CD4-positive, alpha-beta T cell treated with Interferon gamma for 1 hour (primary cell): ENCODE measurements around the gene ATG9A.
A peak's percentile ranks its signal among the peaks of the same experiment; 100 is the strongest.
"Not testable (repeated sequence)": the region's sequence is repeated elsewhere in the genome, so short reads cannot be mapped to it uniquely, and the experiment has no call there.

Source experiments
- DNase-seq: peaks from one replicate; pipeline ENCODE4 v3.0.0-alpha.2; 2020

ATG9A gene, protein sequence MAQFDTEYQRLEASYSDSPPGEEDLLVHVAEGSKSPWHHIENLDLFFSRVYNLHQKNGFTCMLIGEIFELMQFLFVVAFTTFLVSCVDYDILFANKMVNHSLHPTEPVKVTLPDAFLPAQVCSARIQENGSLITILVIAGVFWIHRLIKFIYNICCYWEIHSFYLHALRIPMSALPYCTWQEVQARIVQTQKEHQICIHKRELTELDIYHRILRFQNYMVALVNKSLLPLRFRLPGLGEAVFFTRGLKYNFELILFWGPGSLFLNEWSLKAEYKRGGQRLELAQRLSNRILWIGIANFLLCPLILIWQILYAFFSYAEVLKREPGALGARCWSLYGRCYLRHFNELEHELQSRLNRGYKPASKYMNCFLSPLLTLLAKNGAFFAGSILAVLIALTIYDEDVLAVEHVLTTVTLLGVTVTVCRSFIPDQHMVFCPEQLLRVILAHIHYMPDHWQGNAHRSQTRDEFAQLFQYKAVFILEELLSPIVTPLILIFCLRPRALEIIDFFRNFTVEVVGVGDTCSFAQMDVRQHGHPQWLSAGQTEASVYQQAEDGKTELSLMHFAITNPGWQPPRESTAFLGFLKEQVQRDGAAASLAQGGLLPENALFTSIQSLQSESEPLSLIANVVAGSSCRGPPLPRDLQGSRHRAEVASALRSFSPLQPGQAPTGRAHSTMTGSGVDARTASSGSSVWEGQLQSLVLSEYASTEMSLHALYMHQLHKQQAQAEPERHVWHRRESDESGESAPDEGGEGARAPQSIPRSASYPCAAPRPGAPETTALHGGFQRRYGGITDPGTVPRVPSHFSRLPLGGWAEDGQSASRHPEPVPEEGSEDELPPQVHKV

DNA sequence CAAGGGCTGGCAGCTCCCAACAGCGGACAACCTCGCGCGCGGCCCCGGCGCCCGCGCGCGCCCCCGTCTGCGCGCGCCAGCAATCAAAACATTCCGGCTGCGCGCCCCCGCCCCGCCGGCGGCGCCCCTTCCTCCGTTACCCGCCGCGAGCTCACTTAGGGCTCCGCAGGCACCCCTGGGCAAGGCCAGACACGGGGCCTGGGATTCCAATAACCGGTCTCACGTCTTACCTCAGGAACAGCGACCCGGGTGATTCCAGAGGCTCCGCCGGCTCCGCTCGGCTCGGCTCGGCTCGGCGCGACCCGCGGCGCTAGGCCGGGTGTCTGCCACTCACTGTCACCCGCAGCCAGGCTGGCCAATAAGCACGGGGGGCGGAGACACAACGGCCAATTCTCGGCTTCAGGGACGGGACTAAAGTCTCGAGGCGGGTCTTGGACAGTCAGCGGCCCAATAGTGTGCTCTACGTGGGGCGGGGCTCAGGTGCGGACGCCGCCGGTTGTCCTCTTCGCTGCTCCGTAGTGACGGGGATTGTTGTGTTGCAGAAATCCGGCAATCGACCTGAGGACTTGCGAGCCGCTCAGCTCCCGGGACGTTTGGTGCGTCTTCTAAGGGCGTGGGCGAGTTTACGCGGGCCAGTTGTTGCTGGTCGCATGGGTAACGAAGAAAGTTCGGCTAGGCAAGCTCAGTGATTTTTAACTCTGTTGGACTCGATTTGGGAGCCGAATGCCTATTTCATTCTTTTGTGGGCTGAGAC is at the start of gene ATG9A, which contains the start of gene ANKZF1:
Gene ATG9A, minus strand, starts transcription at position 332 of the 754 bp plus-strand sequence. CDS start 1,612 bp downstream, outside the sequence.
Gene ANKZF1, plus strand, starts transcription at position 502 of the 754 bp plus-strand sequence. CDS start 452 bp downstream, outside the sequence.
- peak; percentile 98 for DNase-seq

DNA sequence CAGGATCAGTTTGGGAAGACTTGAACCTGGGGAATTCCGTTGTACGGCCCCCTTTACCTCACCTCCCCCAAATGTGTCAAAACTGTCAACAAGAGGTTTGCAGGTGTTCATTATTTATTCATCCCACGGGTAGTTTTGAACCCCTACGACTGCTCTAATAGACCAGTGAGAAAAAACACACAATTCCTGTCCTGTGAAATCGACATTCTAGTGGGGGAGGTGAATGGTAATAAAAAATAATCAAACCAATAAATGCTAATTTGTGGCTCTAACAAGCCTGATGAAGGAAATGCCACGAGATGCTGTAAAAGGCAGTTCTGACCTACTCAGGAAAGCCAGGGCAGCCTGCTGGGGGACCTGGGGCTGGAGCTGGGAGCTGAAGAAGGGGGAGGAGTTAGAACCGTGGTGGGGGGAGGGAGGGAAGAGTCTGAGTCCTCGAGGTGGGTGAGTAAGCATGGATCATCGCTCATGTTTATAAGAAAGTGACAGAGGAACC is 49.3 kb upstream of the ATG9A start:
- DNase-seq, result no peak

DNA sequence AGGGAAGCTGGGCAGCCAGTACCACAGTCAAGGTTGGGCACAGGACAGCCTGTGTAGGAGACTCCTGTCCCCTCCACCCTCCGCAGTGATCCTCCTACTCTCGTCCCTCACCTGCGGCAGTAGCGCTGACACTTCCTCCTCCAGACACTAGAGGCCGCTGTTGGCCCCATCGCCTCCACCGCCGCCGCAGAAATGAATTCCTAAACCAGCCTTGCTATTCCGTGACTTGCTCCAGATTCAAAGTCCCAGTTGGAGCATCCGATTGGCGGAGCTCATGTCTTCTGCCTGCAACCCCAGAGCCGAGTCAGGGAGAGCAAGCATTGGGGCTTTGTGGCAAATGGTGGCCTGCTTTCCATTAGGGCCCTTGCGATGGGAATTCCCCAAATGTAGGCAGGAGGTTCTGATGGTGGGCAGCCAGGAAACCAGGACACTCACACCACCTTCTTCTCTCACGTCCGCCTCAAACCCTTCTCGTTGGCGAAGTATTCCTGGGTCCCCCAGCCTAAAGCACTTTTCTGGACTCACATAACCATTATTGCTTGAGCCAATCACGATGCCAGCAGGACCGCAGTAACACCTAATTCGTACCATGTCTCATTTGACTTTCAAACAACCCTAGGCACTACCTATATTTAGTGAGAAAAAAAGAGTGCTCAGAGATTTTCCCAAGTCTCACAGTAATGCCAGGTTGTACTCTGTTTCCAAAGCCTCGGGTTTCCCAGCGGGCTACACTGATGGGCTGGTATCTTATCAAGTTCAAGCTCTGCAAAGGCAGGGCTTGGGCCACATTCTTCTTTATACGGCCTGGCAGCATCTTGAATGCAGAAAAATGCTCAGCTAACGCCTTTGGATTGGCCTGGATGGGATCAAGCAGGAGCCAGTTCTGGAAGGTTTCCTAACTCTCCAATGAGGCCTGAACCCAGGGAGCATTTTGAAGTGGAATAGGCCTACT is 48.5 kb upstream of the ATG9A start:
- peak; percentile 74 for DNase-seq

- no peak for DNase-seq
These were observed 45.0 kb upstream of the ATG9A start for GRCh38 chr2:219274361-219274921.

DNA sequence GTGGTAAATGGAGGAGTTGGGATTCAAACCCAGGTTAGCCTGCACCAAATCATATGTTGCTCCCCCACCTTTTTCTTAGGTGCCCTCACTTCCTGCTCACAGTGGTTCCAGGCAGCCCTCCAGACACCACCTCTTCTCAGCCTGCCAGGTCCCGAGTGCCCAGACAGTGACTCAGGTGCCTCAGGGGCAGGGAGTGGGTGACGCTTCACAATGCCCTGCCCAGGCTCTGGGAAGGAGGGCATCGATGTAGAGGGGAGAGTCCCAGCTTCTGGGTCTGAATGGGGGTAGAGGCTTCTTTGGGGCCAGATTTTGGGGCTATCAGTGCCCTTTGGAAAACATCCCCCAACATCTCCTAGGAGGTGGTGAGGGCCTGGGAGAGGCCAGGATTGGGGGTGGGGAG is 44.5 kb upstream of the ATG9A start:
- DNase-seq, result no peak

- DNase-seq, result no peak
These were observed 43.6 kb upstream of the ATG9A start for GRCh38 chr2:219272995-219273394.

DNA sequence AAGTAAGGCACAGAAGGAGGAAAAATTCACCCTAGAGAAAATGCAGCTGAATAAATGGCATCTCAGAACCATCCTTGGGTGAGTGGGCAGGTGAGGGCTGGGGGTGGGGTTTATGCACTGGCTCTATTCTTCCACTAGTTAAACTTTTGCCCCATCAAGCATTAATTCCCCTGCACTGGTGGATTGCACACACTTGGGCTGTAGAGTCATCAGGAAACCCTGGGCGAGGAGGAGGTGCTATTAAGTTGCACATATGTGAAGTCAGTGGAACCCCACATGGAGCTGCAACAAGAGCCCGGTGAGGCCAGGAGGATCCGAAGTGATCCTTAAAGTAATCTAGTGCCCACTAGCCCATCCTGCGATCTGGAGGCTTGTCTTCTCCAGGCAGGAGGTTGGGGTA is 42.9 kb upstream of the ATG9A start:
- DNase-seq, result no peak

GRCh38 chr2:219271021-219271420 is 41.6 kb upstream of the ATG9A start:
- no peak for DNase-seq

- DNase-seq, result no peak
These were observed 40.6 kb upstream of the ATG9A start for GRCh38 chr2:219270055-219270372.

DNA sequence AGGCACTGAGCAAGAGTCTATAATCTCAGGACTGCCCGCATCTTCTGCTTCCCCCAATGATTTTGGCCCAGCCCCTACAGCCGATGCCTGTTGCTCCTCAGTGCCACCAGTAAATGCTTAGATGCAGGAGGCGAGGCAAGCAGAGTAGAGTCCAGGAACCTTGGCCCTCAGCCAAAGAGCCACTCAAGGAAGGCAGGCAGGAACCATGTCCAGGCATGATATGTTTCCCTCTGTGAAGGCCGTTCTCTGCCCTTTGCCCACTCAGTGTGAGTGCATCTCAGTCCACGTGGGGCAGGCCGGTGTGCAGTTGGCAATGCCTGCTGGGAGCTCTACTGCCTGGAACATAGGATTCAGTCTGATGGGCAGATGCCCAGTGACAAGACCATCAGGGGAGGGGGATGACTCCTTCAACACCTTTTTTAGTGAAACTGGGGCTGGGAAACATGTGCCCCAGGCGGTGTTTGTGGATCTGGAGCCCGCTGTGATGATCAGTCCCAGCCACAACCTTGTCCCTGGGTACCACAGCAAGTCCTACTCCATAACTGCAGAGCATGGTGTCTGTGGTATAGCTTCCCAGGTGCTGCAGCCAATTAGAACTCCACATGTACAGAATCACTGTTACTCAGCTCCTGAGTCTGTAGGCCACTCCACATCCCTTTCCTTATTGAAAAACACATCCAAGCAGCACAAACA is 40.1 kb upstream of the ATG9A start:
- DNase-seq, result no peak

- DNase-seq, result no peak
These were observed 38.9 kb upstream of the ATG9A start for GRCh38 chr2:219268294-219268693.

GRCh38 chr2:219266886-219267285 is 37.5 kb upstream of the ATG9A start:
- no peak for DNase-seq

DNA sequence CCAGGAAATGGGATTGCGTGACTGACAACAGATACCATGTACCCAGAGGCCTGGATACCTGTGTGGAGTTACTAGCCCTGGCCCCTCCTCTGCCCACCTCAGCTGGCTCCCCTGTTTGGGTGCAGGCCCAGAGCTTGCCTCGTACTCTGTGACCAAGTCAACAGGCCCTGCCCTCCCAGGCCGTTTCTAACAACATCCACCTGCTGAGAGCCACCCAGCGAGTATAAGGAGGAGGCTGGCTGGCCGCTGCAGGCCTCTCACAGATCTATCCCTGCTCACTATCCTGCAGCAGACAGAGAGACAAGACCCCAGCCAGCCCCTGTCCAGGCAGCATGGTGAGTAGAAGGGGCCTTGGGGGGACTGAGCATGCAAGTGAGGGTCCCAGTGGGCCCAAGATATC is 36.8 kb upstream of the ATG9A start:
- DNase-seq, result no peak

DNA sequence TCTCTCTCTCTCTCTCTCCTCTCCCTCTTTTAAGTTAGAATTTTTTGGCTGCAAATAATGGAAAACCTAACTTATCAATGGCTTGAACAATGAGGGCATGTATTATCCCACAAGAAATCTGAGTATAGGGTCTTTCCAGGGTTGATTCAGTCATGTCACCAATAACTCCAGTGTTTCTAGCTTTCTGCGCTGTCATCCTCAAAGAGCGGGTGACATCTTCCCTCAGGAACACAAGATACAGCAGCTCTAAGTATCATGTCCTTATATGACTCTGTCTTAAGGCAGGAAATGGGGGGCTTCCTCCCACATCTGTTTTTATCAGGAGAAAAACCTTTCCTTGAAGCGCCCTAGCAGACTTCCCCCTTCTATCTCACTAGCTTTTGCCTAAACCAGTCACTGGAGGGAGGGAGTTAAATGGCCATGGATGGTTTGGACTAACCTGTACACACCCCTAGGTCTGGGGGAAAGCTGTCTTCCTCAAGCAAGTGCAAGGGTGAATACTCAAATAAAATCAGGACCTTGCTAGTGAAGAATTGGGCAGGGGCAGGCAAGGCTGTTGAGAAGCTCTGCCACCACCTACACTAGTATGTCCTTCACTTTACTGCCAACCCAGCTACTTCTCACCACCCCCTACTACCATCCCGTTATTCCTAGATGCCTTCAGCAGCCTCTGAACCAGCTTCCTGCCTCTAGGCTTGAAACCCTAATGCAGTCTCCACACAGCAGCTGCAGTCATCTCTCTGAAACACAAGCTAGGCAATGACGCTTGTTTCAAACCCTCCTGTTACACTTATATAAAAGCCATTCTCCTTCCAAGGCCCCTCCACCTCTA is 31.8 kb upstream of the ATG9A start:
- DNase-seq, result no peak

GRCh38 chr2:219258942-219259341 is 29.5 kb upstream of the ATG9A start:
- not testable (repeated sequence) for DNase-seq

DNA sequence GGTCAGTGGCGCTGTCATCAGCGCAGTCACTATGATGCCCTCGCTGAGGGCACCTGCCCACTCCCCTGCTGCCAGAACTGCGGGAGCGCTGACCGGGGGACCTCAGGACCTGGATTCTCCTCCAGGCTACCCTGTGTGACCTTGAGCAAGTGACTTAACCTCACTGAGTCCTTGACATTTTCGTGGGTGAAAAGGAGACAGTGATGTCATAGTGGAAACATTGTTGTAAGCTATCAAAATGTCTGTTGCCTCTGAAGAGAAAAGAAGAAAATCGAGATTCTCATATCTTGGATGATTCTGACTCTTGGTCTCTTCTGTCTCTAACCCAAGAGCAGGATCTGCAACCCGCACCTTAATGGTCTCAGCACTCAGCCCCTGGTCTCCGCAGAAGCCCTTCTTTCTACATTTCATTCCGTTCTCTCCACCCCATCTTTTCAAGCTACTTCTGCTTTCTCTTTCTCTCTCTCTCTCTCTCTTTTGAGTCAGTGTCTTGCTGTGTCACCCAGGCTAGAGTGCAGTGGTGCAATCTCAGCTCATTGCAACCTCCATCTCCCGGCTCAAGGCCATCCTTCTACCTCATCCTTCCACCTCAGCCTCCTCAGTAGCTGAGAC is 25.3 kb upstream of the ATG9A start:
- peak; percentile 57 for DNase-seq

GRCh38 chr2:219253753-219254589 is 24.5 kb upstream of the ATG9A start, which contains the start of gene TUBA4A:
TSS of gene TUBA4A (minus strand) at chr2:219253918. CDS start at chr2:219253858, 60 bp downstream.
- DNase-seq, result peak; percentile 92
